ENCODE data around the gene MFNG. TPM values are rescaled to one million over a fixed set of nuclear protein-coding genes. Genes with fewer than 3 reads are reported as not detected.
"Not testable (repeated sequence)": the region's sequence is repeated elsewhere in the genome, so short reads cannot be mapped to it uniquely, and the experiment has no call there.

MFNG gene
- polyA plus RNA-seq, 3 donors, result 9.5 to 10.4 (median 10.0) TPM

- DNase-seq (ENCODE audit: extremely low read depth in 1 of 11, low read depth in 9 of 11, low spot score in 4 of 11), result no peak
Observed at GRCh38 chr22:37484480-37485394, 1.4 kb downstream of the MFNG start.

- DNase-seq (ENCODE audit: extremely low read depth in 1 of 11, low read depth in 9 of 11, low spot score in 4 of 11), result no peak
Observed at GRCh38 chr22:37483050-37483449, 3.1 kb downstream of the MFNG start.

GRCh38 chr22:37482244-37482643 lies 3.9 kb downstream of the MFNG start:
- no peak for DNase-seq (ENCODE audit: extremely low read depth in 1 of 11, low read depth in 9 of 11, low spot score in 4 of 11)

- no peak for DNase-seq (ENCODE audit: extremely low read depth in 1 of 11, low read depth in 9 of 11, low spot score in 4 of 11)
Observed at GRCh38 chr22:37481347-37481907, 4.8 kb downstream of the MFNG start.

GRCh38 chr22:37480387-37481346 lies 5.5 kb downstream of the MFNG start:
- no peak for DNase-seq (ENCODE audit: extremely low read depth in 1 of 11, low read depth in 9 of 11, low spot score in 4 of 11)

- DNase-seq (ENCODE audit: extremely low read depth in 1 of 11, low read depth in 9 of 11, low spot score in 4 of 11), result no peak
Observed at GRCh38 chr22:37479196-37479595, 7.0 kb downstream of the MFNG start.

GRCh38 chr22:37476389-37477329 lies 9.5 kb downstream of the MFNG start:
- DNase-seq (ENCODE audit: extremely low read depth in 1 of 11, low read depth in 9 of 11, low spot score in 4 of 11), result no peak

GRCh38 chr22:37474447-37475090 lies 11.6 kb downstream of the MFNG start:
- DNase-seq (ENCODE audit: extremely low read depth in 1 of 11, low read depth in 9 of 11, low spot score in 4 of 11), result no peak

- no peak for DNase-seq (ENCODE audit: extremely low read depth in 1 of 11, low read depth in 9 of 11, low spot score in 4 of 11)
Observed at GRCh38 chr22:37473437-37473946, 12.7 kb downstream of the MFNG start.

- DNase-seq (ENCODE audit: extremely low read depth in 1 of 11, low read depth in 9 of 11, low spot score in 4 of 11), result no peak
Observed at GRCh38 chr22:37472418-37473006, 13.7 kb downstream of the MFNG start.

GRCh38 chr22:37471727-37472417 lies 14.3 kb downstream of the MFNG start:
- DNase-seq (ENCODE audit: extremely low read depth in 1 of 11, low read depth in 9 of 11, low spot score in 4 of 11), result no peak

- no peak for DNase-seq (ENCODE audit: extremely low read depth in 1 of 11, low read depth in 9 of 11, low spot score in 4 of 11)
Observed at GRCh38 chr22:37470087-37470445, 16.1 kb downstream of the MFNG start.

GRCh38 chr22:37469416-37470086 lies 16.6 kb downstream of the MFNG start:
- no peak for DNase-seq (ENCODE audit: extremely low read depth in 1 of 11, low read depth in 9 of 11, low spot score in 4 of 11)

GRCh38 chr22:37468201-37468695 lies 17.9 kb downstream of the MFNG start:
- DNase-seq (ENCODE audit: extremely low read depth in 1 of 11, low read depth in 9 of 11, low spot score in 4 of 11), result not testable (repeated sequence)

GRCh38 chr22:37467391-37467955 lies 18.7 kb downstream of the MFNG start:
- DNase-seq (ENCODE audit: extremely low read depth in 1 of 11, low read depth in 9 of 11, low spot score in 4 of 11), result no peak

GRCh38 chr22:37464181-37464580 lies 22.0 kb downstream of the MFNG start:
- DNase-seq (ENCODE audit: extremely low read depth in 1 of 11, low read depth in 9 of 11, low spot score in 4 of 11), result no peak

All from renal cortex interstitium (tissue), 11 donors.